HG02642 (cell line): ENCODE results near the gene FBXO38.
A peak's percentile ranks its signal among the peaks of the same experiment; 100 is the strongest.

Experiments
- ATAC-seq: cut with Tn5 transposase; IDR thresholded peaks from one replicate; pipeline ENCODE4 v1.9.1; 2021; ENCODE audit warnings: mild to moderate bottlenecking; ENCODE audit not compliant: unreplicated experiment, poor library complexity

Gene FBXO38

DNA sequence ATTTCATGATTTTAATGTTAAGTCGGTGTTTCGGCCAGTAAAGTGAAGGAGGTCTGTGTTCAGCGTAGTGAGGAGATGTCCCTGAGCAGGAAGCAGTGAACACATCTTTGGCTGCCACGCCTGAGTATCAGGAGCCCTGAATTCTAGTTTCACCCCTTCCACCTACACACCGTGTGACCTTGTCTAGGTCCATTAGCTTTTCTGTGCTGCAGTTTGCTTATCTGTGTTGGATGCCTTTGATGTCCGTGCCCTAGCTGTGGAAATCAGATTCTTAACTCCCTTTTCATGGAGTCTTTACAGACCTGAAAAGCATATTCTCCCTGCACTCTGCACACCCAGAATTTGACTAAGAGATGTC is 601 bp downstream of the FBXO38 start:
- ATAC-seq: peak; percentile 22

DNA sequence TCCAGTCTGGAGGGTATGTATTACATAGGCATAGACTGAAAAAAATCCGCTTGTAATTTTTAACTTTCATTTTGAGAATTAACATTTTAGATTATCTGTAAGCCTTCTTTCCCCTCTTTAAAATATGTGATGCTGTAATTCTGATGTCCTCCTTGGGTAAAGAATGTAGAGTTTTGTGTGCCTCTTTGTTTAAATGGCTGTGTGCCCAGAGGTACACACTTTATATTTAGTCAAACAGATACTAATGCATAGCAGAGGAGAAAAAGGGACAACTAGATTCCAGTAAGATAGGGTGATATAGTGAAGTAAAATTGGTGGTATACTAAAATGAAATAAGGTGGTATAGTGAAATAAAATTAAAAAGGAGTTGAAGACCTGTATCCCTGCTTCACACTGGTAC is 1.3 kb downstream of the FBXO38 start:
- ATAC-seq: no peak

- no peak for ATAC-seq
Observed at GRCh38 chr5:148386041-148386440, 2.3 kb downstream of the FBXO38 start.

DNA sequence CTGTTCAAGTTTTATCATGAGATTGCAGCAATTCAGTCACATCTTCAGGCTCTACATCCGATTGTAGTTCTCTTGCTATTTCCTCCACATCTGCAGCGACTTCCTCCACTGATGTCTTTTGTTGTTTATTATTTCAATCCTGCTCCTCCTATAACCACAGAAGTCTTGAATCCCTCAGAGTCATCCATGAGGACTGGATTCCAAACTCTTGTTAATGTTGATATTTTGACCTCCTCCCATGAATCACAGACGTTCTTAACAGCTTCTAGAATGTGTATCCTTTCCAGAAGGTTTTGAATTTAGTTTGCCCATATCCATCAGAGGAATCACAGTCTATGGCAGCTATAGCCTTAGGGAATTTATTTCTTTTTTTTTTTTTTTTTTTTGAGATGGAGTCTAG is 3.6 kb downstream of the FBXO38 start:
- ATAC-seq: no peak

DNA sequence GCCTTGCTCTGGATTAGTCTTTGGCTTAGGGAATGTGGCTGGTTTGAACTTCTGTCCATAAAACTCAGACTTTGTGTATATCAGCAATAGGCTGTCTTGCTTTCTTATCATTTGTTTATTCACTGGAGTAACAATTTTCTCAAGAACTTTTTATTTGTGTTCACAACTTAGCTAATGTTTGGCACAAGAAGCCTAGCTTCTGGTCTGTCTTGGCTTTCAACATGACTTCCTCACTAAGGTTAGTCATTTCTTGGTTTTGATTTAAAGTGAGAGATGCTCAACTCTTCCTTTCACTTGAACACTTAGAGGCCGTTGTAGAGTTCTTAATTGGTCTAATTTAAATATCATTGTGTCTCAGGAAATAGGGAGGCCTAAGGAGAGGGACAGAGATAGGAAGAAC is 4.9 kb downstream of the FBXO38 start:
- no peak for ATAC-seq

DNA sequence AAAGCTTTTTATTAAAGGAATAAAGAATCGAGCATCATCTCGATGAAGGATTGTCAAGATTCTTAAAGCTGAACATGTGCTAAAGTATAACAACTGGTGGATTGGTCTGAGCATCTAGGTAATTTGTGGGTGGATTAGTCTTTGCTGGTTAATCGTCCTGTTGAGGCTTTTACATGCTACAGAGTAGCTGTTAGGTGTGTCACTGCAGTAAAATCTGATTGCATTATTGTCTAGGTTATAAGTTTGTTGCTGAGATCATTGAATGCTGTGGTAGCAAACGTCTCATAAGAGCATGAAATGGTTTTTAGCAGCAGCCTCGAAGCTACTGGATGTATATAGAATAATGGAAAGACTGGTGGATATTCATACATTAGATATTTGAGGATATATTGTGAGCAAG is 7.2 kb downstream of the FBXO38 start:
- no peak for ATAC-seq

DNA sequence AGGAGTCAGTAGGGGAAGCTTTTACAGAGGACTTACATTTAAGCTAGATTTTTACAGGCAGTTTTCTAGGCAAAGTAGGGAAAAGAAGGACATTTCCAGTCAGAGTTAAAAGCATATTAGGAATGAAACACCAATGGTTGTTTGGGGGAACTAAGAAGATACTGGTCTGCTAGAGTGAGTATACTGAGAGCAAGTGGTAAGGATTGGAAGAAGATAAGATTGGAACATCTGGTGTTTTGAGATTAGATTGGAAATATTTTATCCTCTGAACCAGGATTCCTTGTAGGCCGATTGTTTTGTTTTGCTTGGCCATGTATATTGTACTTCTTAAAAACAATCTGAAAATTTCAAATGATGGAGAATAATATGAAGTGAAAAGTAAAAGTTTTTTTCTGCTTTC is 7.7 kb downstream of the FBXO38 start:
- ATAC-seq: no peak

- ATAC-seq: no peak
Observed at GRCh38 chr5:148393390-148393741, 9.6 kb downstream of the FBXO38 start.

DNA sequence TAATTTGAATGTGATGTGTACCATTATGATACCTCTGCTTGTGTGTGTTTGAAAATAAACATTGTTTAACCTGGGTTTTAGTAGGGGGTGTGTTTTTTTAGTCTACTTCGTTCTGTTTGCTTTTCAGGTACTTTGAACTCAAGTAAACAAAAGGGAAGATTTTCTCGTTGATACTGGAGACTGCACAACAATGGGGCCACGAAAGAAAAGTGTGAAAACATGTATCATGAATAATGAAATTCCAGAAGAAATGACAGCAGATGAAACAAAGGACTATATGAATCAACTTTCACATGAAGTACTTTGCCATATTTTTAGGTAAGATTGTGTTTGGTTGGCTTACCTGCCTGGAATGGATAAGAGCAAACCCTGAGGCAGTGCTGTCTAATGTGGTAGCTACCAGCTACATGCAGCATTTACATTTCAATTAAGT is 10.8 kb downstream of the FBXO38 start:
- ATAC-seq: no peak

DNA sequence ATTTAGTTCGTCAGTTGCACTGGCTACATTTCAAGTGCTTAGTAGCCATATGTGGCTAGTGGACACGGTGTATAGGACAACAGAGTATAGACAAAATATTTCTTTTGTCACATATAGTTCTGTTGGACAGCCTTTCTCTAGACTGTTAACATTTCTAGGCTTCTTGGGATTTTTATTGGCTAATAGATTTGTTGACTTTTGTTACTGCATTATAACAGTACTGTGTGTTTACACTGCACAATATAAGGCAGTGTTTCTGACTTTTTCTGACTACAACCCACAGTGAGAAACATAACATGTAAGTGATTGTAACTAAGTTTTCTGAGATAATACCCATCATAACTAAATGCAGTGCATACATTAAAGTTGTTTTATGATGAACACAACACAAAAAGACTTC is 11.3 kb downstream of the FBXO38 start:
- no peak for ATAC-seq

DNA sequence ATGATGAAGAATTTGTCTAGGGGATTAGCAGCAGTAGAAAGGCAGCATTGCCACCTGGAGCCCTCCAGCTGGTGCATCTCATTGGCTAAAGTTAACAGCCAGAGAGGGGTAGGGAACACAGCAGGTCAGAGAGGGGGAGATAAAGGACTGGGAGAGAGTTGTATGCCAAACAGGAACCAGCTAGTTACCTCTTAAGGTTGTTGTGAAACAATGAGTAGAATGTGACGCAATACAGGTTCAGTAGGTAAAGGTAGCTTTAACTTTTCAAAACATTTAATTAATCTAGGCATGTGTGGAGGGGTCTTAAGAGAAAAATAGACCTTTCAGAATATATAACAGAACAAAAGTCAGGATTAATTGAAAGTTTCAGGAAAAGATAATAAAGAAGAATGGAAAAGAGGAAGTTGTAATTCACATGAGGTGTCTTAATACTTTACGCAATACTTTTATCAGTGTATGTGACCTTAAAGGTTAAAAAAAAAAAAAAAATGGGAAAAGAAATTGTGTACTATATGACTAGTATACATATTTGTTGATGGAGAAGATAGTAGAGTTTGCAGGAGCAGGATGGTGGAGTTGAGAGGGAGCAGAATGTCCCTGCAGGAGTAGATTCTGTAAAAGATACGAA is 14.3 kb downstream of the FBXO38 start:
- no peak for ATAC-seq

GRCh38 chr5:148398698-148399121 is 15.0 kb downstream of the FBXO38 start:
- ATAC-seq: no peak

GRCh38 chr5:148401604-148402003 is 17.8 kb downstream of the FBXO38 start:
- no peak for ATAC-seq

GRCh38 chr5:148403344-148403743 is 19.6 kb downstream of the FBXO38 start:
- peak; percentile 77 for ATAC-seq

DNA sequence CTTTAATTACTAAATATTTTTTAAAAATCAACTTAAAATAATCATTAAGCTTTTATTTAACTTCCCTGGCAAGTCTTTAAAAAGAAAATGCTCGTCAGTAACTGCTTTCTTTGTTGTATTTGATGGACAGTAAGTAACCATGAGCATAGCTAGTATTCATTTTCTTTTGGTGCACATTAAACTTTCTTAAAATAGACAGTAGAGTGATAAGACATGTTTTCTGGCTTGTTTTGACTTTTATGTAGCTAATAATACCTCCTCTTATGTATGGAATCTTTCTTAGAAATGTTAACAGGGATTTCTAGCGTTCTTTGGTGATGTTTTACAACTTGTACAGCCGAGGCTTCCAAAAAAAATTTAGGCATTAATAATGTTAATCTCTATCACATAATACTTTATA is 22.6 kb downstream of the FBXO38 start:
- ATAC-seq: no peak

DNA sequence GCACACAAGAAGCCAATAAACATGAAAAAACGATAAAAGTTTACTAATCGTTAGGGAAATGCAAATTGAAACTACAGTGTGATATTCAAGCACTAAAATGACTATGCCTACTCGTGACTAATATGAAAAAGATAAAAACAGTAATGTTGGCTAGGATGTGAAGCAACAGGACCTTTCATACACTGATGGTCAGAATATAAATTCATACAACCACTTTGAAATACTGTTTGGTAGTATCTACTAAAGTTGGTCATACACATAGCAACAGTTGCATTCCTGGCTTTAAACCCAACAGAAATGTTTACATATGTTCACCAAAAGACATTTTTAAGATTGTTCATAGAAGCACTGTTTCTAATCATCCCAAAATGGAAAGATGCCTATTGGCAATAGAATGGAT is 24.3 kb downstream of the FBXO38 start:
- no peak for ATAC-seq

GRCh38 chr5:148412124-148412523 is 28.4 kb downstream of the FBXO38 start:
- ATAC-seq: no peak

GRCh38 chr5:148414833-148415232 is 31.1 kb downstream of the FBXO38 start:
- no peak for ATAC-seq

- ATAC-seq: no peak
Observed at GRCh38 chr5:148416416-148416815, 32.7 kb downstream of the FBXO38 start.

GRCh38 chr5:148416921-148417320 is 33.2 kb downstream of the FBXO38 start:
- ATAC-seq: no peak

DNA sequence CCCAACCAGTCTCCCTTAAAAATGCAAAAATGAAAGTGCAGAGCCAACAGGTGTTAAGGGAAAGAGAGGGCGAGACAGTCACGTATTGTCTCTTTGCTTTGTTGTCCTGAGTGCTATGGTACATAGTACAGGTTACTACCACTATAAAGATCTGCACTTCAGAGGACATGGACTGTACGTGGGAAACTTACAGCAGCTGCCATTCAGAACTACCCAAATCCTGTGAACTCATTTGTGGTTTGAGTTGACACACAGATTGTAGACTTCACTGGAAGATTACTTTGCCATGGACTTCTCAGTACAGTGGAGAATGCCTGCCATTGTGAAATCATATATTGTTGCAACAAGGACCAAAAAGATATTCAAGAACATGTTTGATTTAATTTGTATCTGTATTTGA is 34.8 kb downstream of the FBXO38 start:
- ATAC-seq: no peak

DNA sequence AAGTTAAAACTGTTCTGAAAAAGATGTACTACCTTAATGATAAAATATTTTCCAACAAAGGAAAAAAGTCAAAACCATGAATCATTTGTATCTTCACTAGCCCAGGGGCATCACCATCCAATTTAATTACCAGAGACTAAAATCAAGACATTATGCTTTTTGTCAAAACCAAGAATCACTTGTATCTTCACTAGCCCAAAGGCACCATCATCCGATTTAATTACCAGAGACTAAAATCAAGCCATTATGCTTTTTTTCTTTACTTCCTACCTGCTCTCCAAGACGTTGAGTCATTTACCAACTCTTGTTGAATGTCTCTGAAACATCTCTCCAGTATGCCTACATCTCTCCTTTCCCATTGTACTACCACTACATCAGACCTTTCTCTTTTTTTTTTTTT is 37.9 kb downstream of the FBXO38 start:
- no peak for ATAC-seq

DNA sequence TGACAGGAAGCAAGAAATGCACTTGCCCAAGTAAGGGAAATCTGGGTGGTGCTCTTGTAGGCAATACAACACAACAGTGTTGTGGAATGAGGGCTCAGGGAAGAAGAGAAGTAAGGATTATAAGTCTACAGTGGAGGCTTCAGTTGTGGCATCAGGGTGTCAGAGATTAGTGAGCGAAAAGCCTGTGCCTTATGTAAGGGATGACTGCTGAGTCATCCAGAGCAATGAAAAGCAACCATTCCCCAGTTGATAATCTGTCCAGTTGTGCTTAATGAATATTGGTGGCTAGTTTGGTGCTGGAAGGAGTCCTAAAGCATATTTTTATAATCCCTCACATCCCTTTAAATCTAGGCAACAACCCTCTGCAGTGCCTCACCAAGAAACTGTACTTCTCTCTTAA is 42.0 kb downstream of the FBXO38 start:
- no peak for ATAC-seq
